ENCODE measurements around the gene FAM53B. TPM values are rescaled to one million over a fixed set of nuclear protein-coding genes. Genes with fewer than 3 reads are reported as not detected.
"Not testable (repeated sequence)": the region's sequence is repeated elsewhere in the genome, so short reads cannot be mapped to it uniquely, and the experiment has no call there.

Gene FAM53B
- total RNA-seq, 1 donor = 12.7 TPM

- no peaks in the 10 kb centered on the region for H3K36me3 ChIP-seq (ENCODE audit: insufficient read depth, low read length)
- H2AFZ ChIP-seq (ENCODE audit: low read length) = no peak overlapping the region
- H3K4me1 ChIP-seq (ENCODE audit: insufficient read depth, low read length) = no peaks in the 10 kb centered on the region
- no peak overlapping the region for H3K4me3 ChIP-seq (ENCODE audit: insufficient read depth, low read length)
- peak; percentile 82 for DNase-seq (ENCODE audit: insufficient read length, low spot score, missing footprints)
- no peaks in the 10 kb centered on the region for H3K79me2 ChIP-seq (ENCODE audit: insufficient read depth, low read length)
- peaks cover 7% of the 10 kb centered on the region for H3K27me3 ChIP-seq (ENCODE audit: insufficient read depth, low read length)
- peaks cover 5% of the 10 kb centered on the region for H3K9me3 ChIP-seq (ENCODE audit: low read depth, low read length)
- H3K4me2 ChIP-seq (ENCODE audit: insufficient read depth, low read length) = no peak overlapping the region
- no peak for TF ChIP-seq CTCF (IDR thresholded peaks at IDR 0.05; ENCODE audit: extremely low read depth, low read depth, low read length)
- H3K27ac ChIP-seq (ENCODE audit: low read depth, low read length) = no peak overlapping the region
- H4K20me1 ChIP-seq (ENCODE audit: insufficient read depth, low read length) = no peaks in the 10 kb centered on the region
Measured at GRCh38 chr10:124589491-124590041, 154.6 kb downstream of the FAM53B start.

GRCh38 chr10:124588736-124589490 is 155.3 kb downstream of the FAM53B start:
- Histone ChIP-seq H3K36me3 (ENCODE audit: insufficient read depth, low read length) (no peaks in the 10 kb centered on the region), H3K4me2 (ENCODE audit: insufficient read depth, low read length) (no peak overlapping the region), H3K27ac (ENCODE audit: low read depth, low read length) (no peak overlapping the region), H3K9me3 (ENCODE audit: low read depth, low read length) (peaks cover 5% of the 10 kb centered on the region), H3K4me3 (ENCODE audit: insufficient read depth, low read length) (no peak overlapping the region), H3K79me2 (ENCODE audit: insufficient read depth, low read length) (no peaks in the 10 kb centered on the region), H4K20me1 (ENCODE audit: insufficient read depth, low read length) (no peaks in the 10 kb centered on the region), H3K4me1 (ENCODE audit: insufficient read depth, low read length) (no peaks in the 10 kb centered on the region), H3K27me3 (ENCODE audit: insufficient read depth, low read length) (peaks cover 7% of the 10 kb centered on the region), H2AFZ (ENCODE audit: low read length) (no peak overlapping the region)
- DNase-seq (ENCODE audit: insufficient read length, low spot score, missing footprints) = peak; percentile 73
- no peak for TF ChIP-seq CTCF (IDR thresholded peaks at IDR 0.05; ENCODE audit: extremely low read depth, low read depth, low read length)

- H3K4me2 ChIP-seq (ENCODE audit: insufficient read depth, low read length); H3K27me3 ChIP-seq (ENCODE audit: insufficient read depth, low read length); H3K27ac ChIP-seq (ENCODE audit: low read depth, low read length); DNase-seq (ENCODE audit: insufficient read length, low spot score, missing footprints); H2AFZ ChIP-seq (ENCODE audit: low read length); H4K20me1 ChIP-seq (ENCODE audit: insufficient read depth, low read length); H3K4me1 ChIP-seq (ENCODE audit: insufficient read depth, low read length); H3K79me2 ChIP-seq (ENCODE audit: insufficient read depth, low read length); H3K9me3 ChIP-seq (ENCODE audit: low read depth, low read length); H3K4me3 ChIP-seq (ENCODE audit: insufficient read depth, low read length); H3K36me3 ChIP-seq (ENCODE audit: insufficient read depth, low read length): not testable (repeated sequence)
Measured at GRCh38 chr10:124588341-124588735, 155.8 kb downstream of the FAM53B start.

GRCh38 chr10:124587811-124588211 is 156.4 kb downstream of the FAM53B start:
- H3K9me3 ChIP-seq (ENCODE audit: low read depth, low read length) = peaks cover 5% of the 10 kb centered on the region
- no peaks in the 10 kb centered on the region for H3K4me1 ChIP-seq (ENCODE audit: insufficient read depth, low read length)
- no peaks in the 10 kb centered on the region for H3K79me2 ChIP-seq (ENCODE audit: insufficient read depth, low read length)
- no peaks in the 10 kb centered on the region for H3K36me3 ChIP-seq (ENCODE audit: insufficient read depth, low read length)
- H4K20me1 ChIP-seq (ENCODE audit: insufficient read depth, low read length) = no peaks in the 10 kb centered on the region
- H3K4me2 ChIP-seq (ENCODE audit: insufficient read depth, low read length) = no peak overlapping the region
- no peak overlapping the region for H3K4me3 ChIP-seq (ENCODE audit: insufficient read depth, low read length)
- peaks cover 7% of the 10 kb centered on the region for H3K27me3 ChIP-seq (ENCODE audit: insufficient read depth, low read length)
- DNase-seq (ENCODE audit: insufficient read length, low spot score, missing footprints) = peak; percentile 54
- H3K27ac ChIP-seq (ENCODE audit: low read depth, low read length) = no peak overlapping the region
- no peak for TF ChIP-seq CTCF (IDR thresholded peaks at IDR 0.05; ENCODE audit: extremely low read depth, low read depth, low read length)
- H2AFZ ChIP-seq (ENCODE audit: low read length) = no peak overlapping the region
